ENCODE results near the gene ARNT2. TPM values are rescaled to one million over a fixed set of nuclear protein-coding genes. Genes with fewer than 3 reads are reported as not detected.

Gene ARNT2
- total RNA-seq, 6 experiments from 2014 or later, result 2.4 to 16.6 (median 15.5) TPM

GRCh38 chr15:80512726-80513660, 108.8 kb downstream of the ARNT2 start:
- no peak for DNase-seq
- H3K4me3 Mint-ChIP-seq, result no peak overlapping the region
- no peak overlapping the region; the same call in 1 of the 2 replicates for H3K27ac Mint-ChIP-seq
- peaks cover 2% of the 10 kb centered on the region for H3K27me3 Mint-ChIP-seq (ENCODE audit: insufficient read depth)
- H3K4me1 Mint-ChIP-seq (ENCODE audit: low read depth), result peaks cover 38% of the 10 kb centered on the region
- H3K36me3 Mint-ChIP-seq (ENCODE audit: low read depth), result peaks cover 38% of the 10 kb centered on the region
- H3K9me3 Mint-ChIP-seq, result peaks cover 16% of the 10 kb centered on the region
- TF ChIP-seq, protein P1, sequence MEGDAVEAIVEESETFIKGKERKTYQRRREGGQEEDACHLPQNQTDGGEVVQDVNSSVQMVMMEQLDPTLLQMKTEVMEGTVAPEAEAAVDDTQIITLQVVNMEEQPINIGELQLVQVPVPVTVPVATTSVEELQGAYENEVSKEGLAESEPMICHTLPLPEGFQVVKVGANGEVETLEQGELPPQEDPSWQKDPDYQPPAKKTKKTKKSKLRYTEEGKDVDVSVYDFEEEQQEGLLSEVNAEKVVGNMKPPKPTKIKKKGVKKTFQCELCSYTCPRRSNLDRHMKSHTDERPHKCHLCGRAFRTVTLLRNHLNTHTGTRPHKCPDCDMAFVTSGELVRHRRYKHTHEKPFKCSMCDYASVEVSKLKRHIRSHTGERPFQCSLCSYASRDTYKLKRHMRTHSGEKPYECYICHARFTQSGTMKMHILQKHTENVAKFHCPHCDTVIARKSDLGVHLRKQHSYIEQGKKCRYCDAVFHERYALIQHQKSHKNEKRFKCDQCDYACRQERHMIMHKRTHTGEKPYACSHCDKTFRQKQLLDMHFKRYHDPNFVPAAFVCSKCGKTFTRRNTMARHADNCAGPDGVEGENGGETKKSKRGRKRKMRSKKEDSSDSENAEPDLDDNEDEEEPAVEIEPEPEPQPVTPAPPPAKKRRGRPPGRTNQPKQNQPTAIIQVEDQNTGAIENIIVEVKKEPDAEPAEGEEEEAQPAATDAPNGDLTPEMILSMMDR (IDR thresholded peaks at IDR 0.05), result peak; percentile 56

GRCh38 chr15:80514071-80514780, 110.0 kb downstream of the ARNT2 start:
- DNase-seq, result peak; percentile 52
- peaks cover 45% of the 10 kb centered on the region for H3K36me3 Mint-ChIP-seq (ENCODE audit: low read depth)
- peak overlapping the region; percentile 66 for H3K27ac Mint-ChIP-seq
- H3K9me3 Mint-ChIP-seq, result peaks cover 16% of the 10 kb centered on the region
- TF ChIP-seq, protein P1 (IDR thresholded peaks at IDR 0.05), result no peak
- H3K4me3 Mint-ChIP-seq, result peak overlapping the region; percentile 7; the same call in 1 of the 2 replicates
- peaks cover 2% of the 10 kb centered on the region for H3K27me3 Mint-ChIP-seq (ENCODE audit: insufficient read depth)
- peaks cover 38% of the 10 kb centered on the region for H3K4me1 Mint-ChIP-seq (ENCODE audit: low read depth)

- no peak for DNase-seq
- Mint-ChIP-seq H3K9me3 (peaks cover 11% of the 10 kb centered on the region), H3K27me3 (ENCODE audit: insufficient read depth) (no peaks in the 10 kb centered on the region)
Measured at GRCh38 chr15:80517290-80517689, 113.1 kb downstream of the ARNT2 start.

DNA sequence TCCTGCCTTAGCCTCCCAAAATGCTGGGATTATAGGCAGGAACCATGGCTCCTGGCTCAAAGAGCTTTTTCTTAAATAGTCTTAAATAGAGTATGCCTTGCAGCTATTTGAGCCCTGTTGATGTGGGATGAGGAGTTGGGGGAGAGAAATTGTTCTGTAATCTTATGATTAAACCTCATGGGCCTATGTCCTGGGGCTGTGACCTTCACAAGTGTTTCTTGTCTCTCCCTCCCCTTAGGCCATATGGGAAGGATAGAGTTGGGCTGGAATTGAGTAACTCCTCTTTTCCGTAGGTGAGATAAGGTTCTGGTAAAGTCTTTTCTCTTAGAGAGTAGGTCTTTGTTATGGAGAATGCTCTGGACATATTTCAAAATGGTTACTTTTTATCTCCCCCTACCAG, 114.3 kb downstream of the ARNT2 start:
- H3K27me3 Mint-ChIP-seq (ENCODE audit: insufficient read depth), result no peaks in the 10 kb centered on the region
- peaks cover 37% of the 10 kb centered on the region for H3K36me3 Mint-ChIP-seq (ENCODE audit: low read depth)
- no peak overlapping the region for H3K27ac Mint-ChIP-seq
- no peak for DNase-seq
- H3K4me3 Mint-ChIP-seq, result no peak overlapping the region
- peaks cover 16% of the 10 kb centered on the region for H3K4me1 Mint-ChIP-seq (ENCODE audit: low read depth)
- peaks cover 11% of the 10 kb centered on the region for H3K9me3 Mint-ChIP-seq
- TF ChIP-seq, protein P1 (IDR thresholded peaks at IDR 0.05), result no peak

More at GRCh38 chr15:80517290-80517689, 113.1 kb downstream of the ARNT2 start:
- Mint-ChIP-seq H3K36me3 (ENCODE audit: low read depth) (peaks cover 37% of the 10 kb centered on the region), H3K4me1 (ENCODE audit: low read depth) (peaks cover 28% of the 10 kb centered on the region), H3K4me3 (no peak overlapping the region), H3K27ac (no peak overlapping the region)
- TF ChIP-seq, protein P1 (IDR thresholded peaks at IDR 0.05), result no peak

DNA sequence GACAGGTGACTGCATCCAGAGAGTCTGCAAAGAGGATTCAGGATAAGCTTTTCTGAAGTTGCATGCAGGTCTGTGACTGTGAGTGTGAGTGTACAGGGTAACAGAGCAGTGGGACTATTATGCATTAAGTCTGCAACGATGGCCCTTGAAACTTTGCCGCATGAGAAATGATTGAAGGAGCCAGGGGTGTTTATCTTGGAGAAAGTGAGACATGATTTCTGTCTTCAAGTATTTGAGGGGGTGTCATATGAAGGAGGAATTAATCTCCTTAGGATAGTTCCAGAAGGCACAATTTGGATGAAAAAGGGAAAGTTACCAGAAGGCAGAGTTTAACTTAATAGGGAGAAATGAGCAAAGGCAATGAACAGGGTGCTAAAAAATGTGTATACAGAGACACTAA, 119.6 kb downstream of the ARNT2 start:
- Mint-ChIP-seq H3K9me3 (no peaks in the 10 kb centered on the region), H3K36me3 (ENCODE audit: low read depth) (peaks cover 16% of the 10 kb centered on the region; the same call in 1 of the 2 replicates), H3K4me1 (ENCODE audit: low read depth) (peaks cover 14% of the 10 kb centered on the region), H3K4me3 (no peak overlapping the region), H3K27me3 (ENCODE audit: insufficient read depth) (no peaks in the 10 kb centered on the region), H3K27ac (no peak overlapping the region)
- DNase-seq, result no peak
- TF ChIP-seq, protein P1 (IDR thresholded peaks at IDR 0.05), result no peak

Data from HFFc6 (cell line).